NCI-H187 (cell line): ENCODE data around the gene CD48.

ENCODE experiments used
- DNase-seq, 2 experiments: peaks; one replicate each; lab custom pipeline; 2025; lab: John Stamatoyannopoulos, UW

CD48 gene

GRCh38 chr1:160676869-160677597 is 34.6 kb downstream of the CD48 start:
- no peak for DNase-seq

- DNase-seq = peak; percentile 44 to 73
Observed at GRCh38 chr1:160675641-160676410, 35.8 kb downstream of the CD48 start.

GRCh38 chr1:160674415-160674814 is 37.2 kb downstream of the CD48 start:
- peak in 1 of 2 experiments; percentile 48 for DNase-seq

GRCh38 chr1:160672789-160673695 is 38.6 kb downstream of the CD48 start:
- DNase-seq = no peak

- DNase-seq = no peak
Observed at GRCh38 chr1:160671603-160672517, 39.8 kb downstream of the CD48 start.

GRCh38 chr1:160670701-160671100 is 40.9 kb downstream of the CD48 start:
- DNase-seq = no peak

- DNase-seq = no peak
Observed at GRCh38 chr1:160669802-160670201, 41.8 kb downstream of the CD48 start.

- DNase-seq = no peak
Observed at GRCh38 chr1:160669276-160669675, 42.3 kb downstream of the CD48 start.

- no peak for DNase-seq
Observed at GRCh38 chr1:160667896-160668295, 43.7 kb downstream of the CD48 start.

- DNase-seq = no peak
Observed at GRCh38 chr1:160666079-160666442, 45.6 kb downstream of the CD48 start.

- DNase-seq = no peak
Observed at GRCh38 chr1:160665330-160666078, 46.1 kb downstream of the CD48 start.

- no peak for DNase-seq
Observed at GRCh38 chr1:160664573-160665051, 47.0 kb downstream of the CD48 start.

GRCh38 chr1:160662910-160663309 is 48.7 kb downstream of the CD48 start:
- no peak for DNase-seq

- DNase-seq = no peak
Observed at GRCh38 chr1:160659566-160659965, 52.1 kb downstream of the CD48 start.

- no peak for DNase-seq
Observed at GRCh38 chr1:160658814-160659193, 52.8 kb downstream of the CD48 start.

GRCh38 chr1:160658162-160658813 is 53.3 kb downstream of the CD48 start:
- no peak for DNase-seq

GRCh38 chr1:160657250-160657781 is 54.3 kb downstream of the CD48 start:
- DNase-seq = no peak

GRCh38 chr1:160656737-160657136 is 54.9 kb downstream of the CD48 start:
- no peak for DNase-seq

GRCh38 chr1:160653620-160654016 is 58.0 kb downstream of the CD48 start:
- no peak for DNase-seq
